HG02973 (cell line): ENCODE data around the gene ATG14.
"Not testable (repeated sequence)": the region's sequence is repeated elsewhere in the genome, so short reads cannot be mapped to it uniquely, and the experiment has no call there.

ENCODE experiments used
- ATAC-seq: cut with Tn5 transposase; IDR thresholded peaks from one replicate; pipeline ENCODE4 v1.9.1; 2021; ENCODE audit warnings: moderate library complexity; ENCODE audit not compliant: unreplicated experiment

ATG14 gene

DNA sequence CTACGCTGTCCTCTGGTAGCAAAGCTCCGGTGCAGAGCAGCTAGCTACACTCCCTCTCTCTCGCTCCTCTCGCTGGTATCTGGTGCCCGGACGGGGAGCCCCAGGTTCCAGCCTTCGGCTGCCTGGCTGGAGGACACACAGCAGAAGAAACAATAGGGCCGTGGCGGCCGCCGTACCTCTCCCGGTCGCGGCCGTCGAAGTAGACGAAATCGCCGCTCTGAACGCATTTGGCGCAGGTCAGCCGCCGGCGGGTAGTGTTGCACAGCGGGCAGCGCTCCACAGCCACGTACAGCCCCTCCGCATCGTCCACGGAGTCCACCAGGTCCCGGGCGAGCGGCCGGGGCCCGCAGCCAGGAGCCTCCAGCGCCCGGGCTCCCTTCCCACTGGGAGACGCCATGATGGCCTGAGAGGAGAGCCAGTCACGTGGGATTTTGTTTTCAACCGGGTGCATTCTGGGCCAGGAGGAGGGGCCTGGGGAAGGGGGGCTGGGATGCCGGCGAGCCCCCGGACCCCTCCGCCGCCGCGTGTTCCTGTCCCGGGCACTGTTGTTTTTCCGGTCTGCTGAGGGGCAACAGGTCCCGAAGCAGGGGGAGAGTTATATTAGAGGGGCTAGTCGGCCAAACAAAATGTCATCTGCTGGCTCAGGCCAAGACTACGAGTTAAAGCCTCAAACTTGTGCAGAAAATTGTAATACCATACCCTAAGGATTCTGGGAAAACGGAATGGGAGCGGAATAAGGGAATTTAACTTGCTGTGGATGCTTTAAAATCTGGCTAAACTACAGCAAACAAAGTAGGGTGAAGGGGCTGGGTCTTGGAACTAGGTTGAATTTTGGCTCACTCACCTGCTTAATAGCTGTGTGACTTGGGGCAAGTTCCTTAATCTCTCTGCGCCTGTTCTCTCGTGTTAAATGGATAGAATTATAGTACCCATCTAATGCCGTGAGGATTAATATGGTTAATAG is at the start of gene ATG14:
Gene ATG14 (minus strand): TSS at position 405 of the 964 bp plus-strand sequence. CDS start 8 bp downstream, at position 397.
- ATAC-seq: peak; percentile 98

DNA sequence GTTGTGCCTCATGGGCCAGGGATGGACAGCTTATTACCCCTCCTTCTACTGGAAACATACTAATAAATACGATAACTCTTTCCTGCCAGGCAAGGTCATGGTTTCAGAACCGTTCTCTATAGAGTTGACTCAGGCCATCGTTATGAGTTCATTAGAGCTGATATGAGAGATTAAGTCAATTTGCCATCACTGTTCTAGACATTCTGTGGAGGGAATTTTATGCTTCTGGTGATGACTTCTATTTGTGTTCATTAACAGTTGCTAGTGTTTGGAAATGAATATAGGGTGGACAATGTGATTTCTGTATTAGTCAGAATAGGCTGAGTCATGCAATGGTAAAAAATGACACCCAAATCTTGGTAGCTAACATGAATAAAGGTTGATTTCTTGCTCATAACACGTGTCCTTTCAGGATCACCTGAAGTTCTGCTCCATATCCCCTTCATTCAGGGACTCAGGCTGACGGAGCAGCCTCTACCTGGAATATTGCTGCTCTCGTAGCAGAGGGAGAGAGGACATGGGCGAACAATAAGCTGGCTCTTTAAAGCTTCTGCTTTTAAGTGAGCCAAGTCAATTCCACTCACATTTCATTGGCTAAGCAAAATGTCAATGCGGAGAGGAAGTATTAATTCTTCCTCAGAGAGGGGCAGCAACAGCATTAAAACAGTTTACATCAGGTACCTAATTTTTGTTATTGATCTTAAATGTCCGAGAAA is 47.3 kb upstream of the ATG14 start:
- ATAC-seq: peak; percentile 92

DNA sequence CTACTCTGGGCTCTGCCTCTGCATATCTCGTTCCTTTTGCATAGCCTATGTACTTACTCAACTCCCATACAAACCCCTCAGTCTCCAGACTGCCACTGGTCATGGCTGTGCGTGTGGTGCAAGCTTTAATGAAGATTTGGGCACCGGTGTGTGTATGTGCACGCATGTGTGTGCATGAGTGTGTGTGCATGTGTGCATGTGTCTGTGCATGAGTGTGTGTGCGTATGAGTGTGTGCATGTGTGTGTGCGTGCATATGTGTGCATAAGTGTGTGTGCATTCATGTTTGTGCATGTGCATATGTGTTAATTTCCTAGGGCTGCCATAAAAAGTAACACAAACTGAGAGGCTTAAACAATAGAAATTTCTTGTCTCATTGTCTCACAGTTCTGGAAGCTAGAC is 45.9 kb upstream of the ATG14 start:
- no peak for ATAC-seq

DNA sequence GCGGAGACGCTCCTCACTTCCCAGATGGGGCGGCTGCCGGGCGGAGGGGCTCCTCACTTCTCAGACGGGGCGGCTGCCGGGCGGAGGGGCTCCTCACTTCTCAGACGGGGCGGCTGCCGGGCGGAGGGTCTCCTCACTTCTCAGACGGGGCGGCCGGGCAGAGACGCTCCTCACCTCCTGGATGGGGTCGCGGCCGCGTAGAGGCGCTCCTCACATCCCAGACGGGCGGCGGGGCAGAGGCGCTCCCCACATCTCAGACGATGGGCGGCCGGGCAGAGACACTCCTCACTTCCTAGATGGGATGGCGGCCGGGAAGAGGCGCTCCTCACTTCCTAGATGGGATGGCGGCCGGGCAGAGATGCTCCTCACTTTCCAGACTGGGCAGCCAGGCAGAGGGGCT is 44.8 kb upstream of the ATG14 start:
- not testable (repeated sequence) for ATAC-seq

GRCh38 chr14:55454264-55455002 is 42.8 kb upstream of the ATG14 start:
- ATAC-seq: no peak

DNA sequence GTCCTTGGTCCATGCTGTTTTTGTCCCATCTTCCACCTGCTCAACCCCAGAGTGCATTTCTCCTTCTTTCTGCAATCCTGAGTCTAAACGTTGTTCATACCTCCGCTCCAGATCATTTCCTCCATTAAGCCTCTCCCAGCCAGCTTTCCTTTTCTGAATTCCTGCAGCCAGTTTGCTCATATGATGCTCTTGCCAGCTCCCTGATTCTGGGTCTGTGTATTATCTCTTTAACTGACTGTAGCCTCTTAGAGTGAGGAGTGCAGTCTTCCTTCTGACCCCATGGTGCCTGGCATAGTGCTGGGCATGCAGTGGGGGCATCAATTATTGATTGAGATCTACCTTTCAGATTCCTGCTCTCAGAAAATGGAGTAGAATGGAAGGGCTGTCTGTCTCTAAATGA is 40.3 kb upstream of the ATG14 start:
- ATAC-seq: no peak

- no peak for ATAC-seq
These were observed 39.8 kb upstream of the ATG14 start for GRCh38 chr14:55451398-55451797.

DNA sequence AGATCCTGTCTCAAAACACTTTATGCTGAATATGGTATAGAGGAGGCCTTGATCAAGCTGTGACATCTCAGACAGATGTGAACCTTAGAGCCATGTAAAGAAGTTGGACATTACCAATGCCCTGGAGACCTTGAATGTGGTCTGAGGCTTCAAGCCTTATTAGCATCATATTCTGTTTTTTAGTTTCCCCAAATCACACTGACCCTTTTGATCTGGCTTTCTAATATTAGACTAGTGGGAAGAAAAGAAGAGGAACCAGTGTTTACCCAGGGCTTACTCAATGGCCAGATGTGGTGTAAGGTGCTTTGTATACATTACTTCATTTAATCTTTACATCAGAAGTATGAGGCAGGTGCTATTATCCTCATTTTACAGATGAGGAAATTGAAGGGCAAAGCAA is 39.4 kb upstream of the ATG14 start:
- no peak for ATAC-seq

DNA sequence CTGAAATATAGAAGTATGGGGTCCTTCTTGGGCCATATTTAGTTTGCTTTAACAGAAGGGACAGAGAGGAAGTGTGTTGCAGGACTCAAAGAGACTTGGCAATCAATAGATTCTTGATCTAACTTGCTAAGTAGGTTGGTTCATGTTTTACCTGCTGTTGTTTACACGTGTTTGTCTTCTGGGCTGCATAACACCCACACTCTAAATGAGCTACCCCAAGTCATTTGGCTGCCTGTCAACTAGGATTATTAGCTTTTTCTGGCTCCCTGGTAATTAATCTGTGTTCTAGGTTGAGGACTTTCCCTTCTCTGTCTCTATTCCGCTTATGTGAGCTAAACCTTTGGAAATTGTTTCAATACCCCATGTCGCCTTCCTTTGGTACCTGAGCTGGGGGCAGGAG is 38.9 kb upstream of the ATG14 start:
- ATAC-seq: no peak

DNA sequence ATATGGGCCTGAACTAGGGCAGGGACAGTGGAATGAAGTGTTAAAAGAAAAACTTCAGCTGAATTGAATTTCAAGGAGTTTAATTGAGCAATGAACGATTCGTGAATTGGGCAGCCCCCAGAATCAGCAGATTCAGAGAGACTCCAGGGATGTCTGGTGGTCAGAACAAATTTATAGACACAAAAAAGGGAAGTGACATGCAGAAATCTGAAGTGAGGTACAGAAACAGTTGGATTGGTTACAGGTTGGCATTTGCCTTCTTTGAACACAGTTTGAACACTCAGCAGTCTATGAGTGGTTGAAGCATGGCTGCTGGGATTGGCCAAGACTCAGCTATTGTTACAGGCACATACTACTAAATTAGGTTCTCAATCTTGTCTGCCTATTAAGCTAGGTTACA is 38.5 kb upstream of the ATG14 start:
- no peak for ATAC-seq

GRCh38 chr14:55449116-55449515 is 37.5 kb upstream of the ATG14 start:
- no peak for ATAC-seq

- no peak for ATAC-seq
These were observed 36.5 kb upstream of the ATG14 start for GRCh38 chr14:55448141-55448614.

DNA sequence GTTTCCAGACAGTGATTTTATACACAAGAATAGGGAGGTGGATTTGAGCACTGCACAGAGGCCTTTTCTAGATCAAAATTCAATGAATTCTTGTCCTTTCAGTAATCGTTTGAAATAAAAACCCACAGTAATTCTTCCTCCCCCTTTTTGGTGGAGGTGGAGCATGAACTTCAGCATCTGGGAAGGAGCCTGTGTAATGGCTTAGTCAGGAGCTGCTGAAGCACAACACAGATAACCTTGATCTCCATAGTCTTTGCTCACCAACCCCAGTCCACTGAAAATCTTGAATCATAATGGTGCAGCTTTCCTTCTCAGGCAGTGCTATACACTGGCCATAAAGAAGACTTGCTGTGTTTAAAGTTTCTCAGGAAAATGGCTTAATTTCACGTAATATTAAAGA is 35.2 kb upstream of the ATG14 start:
- no peak for ATAC-seq

DNA sequence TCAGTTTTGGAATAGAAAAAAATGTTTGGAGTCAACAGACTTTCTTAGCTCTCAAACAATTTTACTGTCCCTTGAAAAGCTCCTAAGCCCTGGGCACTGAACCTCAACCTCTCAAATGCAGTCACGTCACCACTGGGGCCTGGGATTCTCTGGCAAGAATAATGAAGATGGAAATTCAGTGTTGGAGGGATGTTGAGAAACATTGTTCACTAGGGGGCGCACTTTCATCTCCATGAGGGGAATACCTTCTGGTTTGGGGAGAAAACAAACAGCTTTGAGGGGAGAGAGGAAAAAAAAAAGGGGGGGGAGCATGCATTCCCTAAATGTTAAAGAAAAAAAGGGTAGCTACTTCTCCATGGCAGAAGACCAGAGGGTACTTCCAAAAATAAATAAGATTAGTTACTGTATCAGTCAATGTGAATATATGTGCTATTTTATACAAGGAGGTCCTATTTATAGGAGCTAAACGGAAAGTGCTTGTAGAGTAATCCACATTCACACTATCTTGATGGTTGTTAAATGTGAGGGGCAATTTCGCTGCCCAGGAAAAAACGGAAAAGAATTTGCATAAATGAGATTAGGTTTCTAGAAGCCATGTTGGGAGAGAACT is 34.6 kb upstream of the ATG14 start:
- ATAC-seq: no peak

GRCh38 chr14:55441286-55441685 is 29.7 kb upstream of the ATG14 start:
- ATAC-seq: no peak

GRCh38 chr14:55440385-55440784 is 28.8 kb upstream of the ATG14 start, which contains the start of gene TBPL2:
Gene TBPL2 (minus strand): TSS chr14:55440616. CDS start chr14:55440449, 167 bp downstream.
- no peak for ATAC-seq

GRCh38 chr14:55438066-55438683 is 26.5 kb upstream of the ATG14 start:
- no peak for ATAC-seq

GRCh38 chr14:55436931-55437330 is 25.3 kb upstream of the ATG14 start:
- ATAC-seq: no peak

DNA sequence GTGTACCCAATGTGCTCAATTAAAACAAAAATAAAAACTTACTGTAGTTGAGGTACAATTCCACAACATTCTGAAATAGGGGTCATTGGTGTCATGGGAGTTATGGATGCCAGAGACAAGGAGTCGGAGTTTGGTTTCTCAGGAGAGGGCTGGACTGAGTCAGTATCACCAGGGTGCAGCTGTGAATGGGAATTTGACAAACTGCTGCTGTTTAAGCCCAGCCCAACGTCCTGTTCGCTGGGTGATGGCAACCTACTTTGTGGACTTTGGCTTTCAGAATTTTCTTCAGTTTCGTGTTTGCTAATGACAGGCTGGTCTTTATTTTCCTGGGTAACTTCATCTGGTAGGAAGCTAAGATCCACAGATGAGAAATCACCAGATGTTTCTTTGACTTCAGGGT is 24.9 kb upstream of the ATG14 start:
- ATAC-seq: no peak

GRCh38 chr14:55434805-55435174 is 23.2 kb upstream of the ATG14 start:
- no peak for ATAC-seq
